RWPE2 (cell line): ENCODE data around the gene LSM10.

Experiments used
- ATAC-seq: fragments of 200-7000 bp; cut with Tn5 transposase; 3 replicates; pipeline ENCODE4 v1.9.1; 2021; ENCODE audit warnings: low read depth
- DNase-seq: peaks from one replicate; pipeline ENCODE4 v3.0.0-alpha.2; 2020; ENCODE audit warnings: low spot score
- H3K27ac ChIP-seq: fragments of 450-650 bp; 2 replicates; pipeline ENCODE4 v1.5.1; 2017; ENCODE audit warnings: mild to moderate bottlenecking; ENCODE audit not compliant: poor library complexity, severe bottlenecking
- H3K27me3 ChIP-seq: fragments of 250-450 bp; sonication (Bioruptor Pico); 2 replicates; pipeline ENCODE4 v1.5.1; 2021; ENCODE audit warnings: mild to moderate bottlenecking, moderate library complexity; ENCODE audit not compliant: insufficient read depth, poor library complexity, severe bottlenecking
- H3K36me3 ChIP-seq: fragments of 250-450 bp; sonication (Bioruptor Pico); 2 replicates; pipeline ENCODE4 v1.5.1; 2020; ENCODE audit warnings: low read depth, mild to moderate bottlenecking, moderate library complexity
- H3K4me1 ChIP-seq: fragments of 250-450 bp; sonication (Bioruptor Pico); 2 replicates; pipeline ENCODE4 v1.5.1; 2021; ENCODE audit warnings: mild to moderate bottlenecking, moderate library complexity; ENCODE audit not compliant: insufficient read depth, poor library complexity, severe bottlenecking
- H3K4me3 ChIP-seq: fragments of 250-450 bp; sonication (Bioruptor Pico); 2 replicates; pipeline ENCODE4 v1.5.1; 2021; ENCODE audit warnings: mild to moderate bottlenecking, moderate library complexity; ENCODE audit not compliant: severe bottlenecking
- H3K9me3 ChIP-seq: fragments of 250-450 bp; sonication (Bioruptor Pico); 2 replicates; pipeline ENCODE4 v1.5.1; 2021; ENCODE audit warnings: mild to moderate bottlenecking, moderate library complexity; ENCODE audit not compliant: severe bottlenecking
- CTCF ChIP-seq: fragments of 450-650 bp; IDR thresholded peaks from one replicate; pipeline ENCODE4 v1.5.1; 2017; ENCODE audit warnings: mild to moderate bottlenecking, moderate library complexity; ENCODE audit not compliant: poor library complexity, severe bottlenecking

LSM10 gene

GRCh38 chr1:36415661-36416326 lies 18.1 kb upstream of the LSM10 start:
- no peak for TF ChIP-seq CTCF
- ATAC-seq (no peak), DNase-seq (no peak)
- H3K9me3 ChIP-seq: no peaks in the 10 kb centered on the region
- H3K4me1 ChIP-seq: no peaks in the 10 kb centered on the region
- no peaks in the 10 kb centered on the region for H3K36me3 ChIP-seq
- H3K27ac ChIP-seq: no peak overlapping the region
- H3K4me3 ChIP-seq: no peak overlapping the region
- H3K27me3 ChIP-seq: no peaks in the 10 kb centered on the region

GRCh38 chr1:36414384-36414783 lies 16.7 kb upstream of the LSM10 start:
- Histone ChIP-seq H3K27me3 (no peaks in the 10 kb centered on the region), H3K36me3 (no peaks in the 10 kb centered on the region), H3K27ac (no peak overlapping the region), H3K4me3 (no peak overlapping the region), H3K4me1 (no peaks in the 10 kb centered on the region), H3K9me3 (no peaks in the 10 kb centered on the region)
- no peak for TF ChIP-seq CTCF
- no peak for DNase-seq
- no peak for ATAC-seq

DNA sequence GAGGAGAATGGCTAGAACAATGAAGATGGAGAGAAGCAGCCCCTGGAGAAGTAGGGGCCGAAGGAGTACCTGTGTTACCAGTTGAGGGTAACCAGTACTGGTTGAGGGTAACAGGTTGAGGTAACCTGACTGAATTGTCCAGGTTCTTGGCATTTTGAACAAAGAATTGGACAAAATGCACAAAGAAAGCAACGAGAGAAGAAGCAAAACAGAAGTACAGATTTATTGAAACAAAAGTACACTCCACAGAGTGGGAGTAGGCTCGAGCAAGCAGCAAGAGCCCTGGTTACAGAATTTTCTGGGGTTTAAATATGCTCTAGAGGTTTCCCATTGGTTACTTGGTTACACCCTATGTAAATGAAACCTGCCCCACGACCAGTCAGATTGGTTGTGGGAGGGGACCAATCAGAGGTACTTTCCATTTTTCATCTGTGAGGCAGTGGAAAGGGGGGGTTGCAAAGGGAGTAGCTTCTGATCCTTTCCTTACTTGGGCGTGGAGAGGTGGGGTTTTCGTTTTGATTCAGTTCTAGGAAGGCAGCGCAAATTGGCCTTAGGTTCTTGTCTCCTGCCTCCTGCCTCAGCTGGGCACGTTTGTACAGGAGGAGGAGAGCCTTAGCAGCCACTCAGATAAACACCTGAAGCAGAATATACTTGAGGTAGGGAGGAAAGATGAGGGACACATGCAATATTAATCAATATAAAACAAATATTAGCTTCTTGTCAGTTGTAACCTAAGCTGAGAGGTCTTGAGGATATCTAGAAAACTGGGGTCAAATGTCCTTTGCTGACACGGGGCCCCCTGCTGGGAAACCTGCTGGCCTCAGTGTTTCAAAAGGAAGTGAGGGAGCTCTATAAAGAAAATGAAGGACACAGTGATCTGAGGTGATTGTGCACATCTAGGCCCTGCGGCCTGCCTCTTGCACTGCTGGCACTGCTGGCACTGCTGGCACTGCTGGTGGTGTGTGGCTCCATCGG lies 14.3 kb upstream of the LSM10 start:
- no peaks in the 10 kb centered on the region for H3K9me3 ChIP-seq
- H3K4me3 ChIP-seq: no peak overlapping the region
- no peaks in the 10 kb centered on the region for H3K4me1 ChIP-seq
- no peaks in the 10 kb centered on the region for H3K27me3 ChIP-seq
- no peak for TF ChIP-seq CTCF
- H3K27ac ChIP-seq: no peak overlapping the region
- no peaks in the 10 kb centered on the region for H3K36me3 ChIP-seq
- ATAC-seq: peak; percentile 48; the same call in 2 of the 3 replicates
- no peak for DNase-seq

GRCh38 chr1:36408479-36408878 lies 10.8 kb upstream of the LSM10 start:
- Histone ChIP-seq H3K4me1 (no peaks in the 10 kb centered on the region), H3K27ac (no peak overlapping the region)

More at GRCh38 chr1:36408479-36408878, 10.8 kb upstream of the LSM10 start:
- TF ChIP-seq CTCF: no peak
- Histone ChIP-seq H3K4me3 (no peak overlapping the region), H3K27me3 (no peaks in the 10 kb centered on the region), H3K36me3 (no peaks in the 10 kb centered on the region), H3K9me3 (no peaks in the 10 kb centered on the region)
- DNase-seq (no peak), ATAC-seq (peak; percentile 57; the same call in 1 of the 3 replicates)
